WI38 (cell line): ENCODE data around the gene BICDL1.

Experiments used
- H3K4me3 ChIP-seq: 2 replicates; pipeline ENCODE4 v1.5.1; 2011; ENCODE audit warnings: low read depth, mild to moderate bottlenecking, control low read depth, low read length
- TF ChIP-seq, protein P1 (sequence below): IDR thresholded peaks from 2 replicates; pipeline ENCODE4 v1.5.1; 2012; ENCODE audit warnings: low read depth, mild to moderate bottlenecking, control low read depth, low read length

The BICDL1 gene

DNA sequence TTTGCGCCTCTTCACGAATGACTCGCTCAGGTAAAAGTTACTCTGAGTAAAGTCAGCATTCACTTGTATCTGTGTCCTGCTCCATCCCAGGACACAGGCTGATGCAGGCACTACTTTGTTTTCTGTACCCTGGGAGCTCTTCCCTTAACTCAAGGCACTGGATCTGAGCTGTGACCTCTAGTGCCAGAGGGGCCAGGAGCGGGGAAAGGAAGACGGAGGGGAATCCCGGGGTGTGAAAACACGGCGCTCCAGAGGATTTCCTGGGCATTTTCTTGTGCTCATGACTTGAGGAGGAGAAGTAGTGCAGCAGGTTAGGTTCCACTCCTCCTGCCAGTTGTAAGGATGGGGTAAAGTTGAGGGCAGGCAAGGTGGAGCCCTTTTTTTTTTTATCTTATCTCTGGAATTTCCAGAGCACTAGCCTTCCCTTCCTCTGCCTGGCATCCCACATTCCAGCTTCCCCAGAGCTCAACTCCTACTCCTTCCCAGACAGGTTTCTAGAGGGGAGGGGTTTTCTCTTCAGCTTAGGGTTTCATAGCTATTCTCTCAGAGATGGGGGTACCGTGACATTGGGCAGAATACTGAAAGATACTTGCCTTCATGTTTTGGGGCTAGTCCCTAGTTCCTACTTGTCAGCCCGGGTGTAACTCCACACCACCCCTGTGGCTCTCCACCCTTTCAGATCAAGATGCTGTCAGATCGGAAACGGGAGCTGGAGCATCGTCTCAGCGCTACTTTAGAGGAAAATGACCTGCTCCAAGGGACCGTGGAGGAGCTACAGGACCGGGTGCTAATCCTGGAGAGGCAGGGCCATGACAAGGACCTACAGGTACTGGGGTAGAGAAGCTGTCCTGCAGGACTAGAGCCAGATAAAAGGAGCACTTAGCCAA lies 75.3 kb downstream of the BICDL1 start:
- TF ChIP-seq, protein P1, sequence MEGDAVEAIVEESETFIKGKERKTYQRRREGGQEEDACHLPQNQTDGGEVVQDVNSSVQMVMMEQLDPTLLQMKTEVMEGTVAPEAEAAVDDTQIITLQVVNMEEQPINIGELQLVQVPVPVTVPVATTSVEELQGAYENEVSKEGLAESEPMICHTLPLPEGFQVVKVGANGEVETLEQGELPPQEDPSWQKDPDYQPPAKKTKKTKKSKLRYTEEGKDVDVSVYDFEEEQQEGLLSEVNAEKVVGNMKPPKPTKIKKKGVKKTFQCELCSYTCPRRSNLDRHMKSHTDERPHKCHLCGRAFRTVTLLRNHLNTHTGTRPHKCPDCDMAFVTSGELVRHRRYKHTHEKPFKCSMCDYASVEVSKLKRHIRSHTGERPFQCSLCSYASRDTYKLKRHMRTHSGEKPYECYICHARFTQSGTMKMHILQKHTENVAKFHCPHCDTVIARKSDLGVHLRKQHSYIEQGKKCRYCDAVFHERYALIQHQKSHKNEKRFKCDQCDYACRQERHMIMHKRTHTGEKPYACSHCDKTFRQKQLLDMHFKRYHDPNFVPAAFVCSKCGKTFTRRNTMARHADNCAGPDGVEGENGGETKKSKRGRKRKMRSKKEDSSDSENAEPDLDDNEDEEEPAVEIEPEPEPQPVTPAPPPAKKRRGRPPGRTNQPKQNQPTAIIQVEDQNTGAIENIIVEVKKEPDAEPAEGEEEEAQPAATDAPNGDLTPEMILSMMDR: no peak
- no peak overlapping the region for H3K4me3 ChIP-seq

DNA sequence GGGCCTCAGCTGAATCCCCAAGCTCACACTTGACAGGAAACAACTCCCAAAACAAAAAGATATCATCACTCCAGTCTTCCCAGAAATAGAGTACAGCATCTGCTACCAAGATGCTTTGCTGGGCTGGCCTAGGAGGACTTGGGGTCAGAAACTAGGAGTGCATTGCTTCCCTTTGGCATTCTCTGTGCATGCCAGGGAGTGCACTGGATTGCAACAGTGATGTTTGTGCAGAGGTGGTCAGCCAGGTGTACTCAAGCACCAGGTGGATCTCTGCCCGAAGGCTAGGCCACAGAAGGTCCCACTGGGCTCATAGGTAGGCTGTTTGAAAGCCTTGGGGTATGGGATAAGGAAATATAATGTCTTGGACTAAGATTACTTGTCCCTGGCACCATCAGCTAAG lies 76.4 kb downstream of the BICDL1 start:
- TF ChIP-seq, protein P1: no peak
- H3K4me3 ChIP-seq: no peak overlapping the region

DNA sequence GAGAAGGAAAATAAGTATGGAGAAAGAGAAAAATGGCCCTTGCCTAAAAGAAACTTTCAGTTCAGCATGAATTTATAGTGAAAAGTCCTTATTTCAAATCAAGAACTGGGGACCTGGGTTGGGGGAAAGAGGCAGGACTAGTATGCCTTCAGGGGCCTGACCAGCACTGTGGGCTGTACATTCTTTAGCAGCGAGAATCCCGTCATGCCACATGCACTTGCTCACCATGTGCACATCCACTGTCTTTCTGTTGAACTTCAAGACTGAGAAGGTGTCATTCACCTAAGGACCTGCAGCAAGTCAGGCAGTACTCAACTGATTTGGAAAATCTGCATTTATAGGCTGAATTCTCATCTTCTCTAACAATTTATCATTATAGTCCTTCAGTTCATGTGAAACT lies 77.3 kb downstream of the BICDL1 start:
- no peak overlapping the region for H3K4me3 ChIP-seq
- TF ChIP-seq, protein P1: no peak

DNA sequence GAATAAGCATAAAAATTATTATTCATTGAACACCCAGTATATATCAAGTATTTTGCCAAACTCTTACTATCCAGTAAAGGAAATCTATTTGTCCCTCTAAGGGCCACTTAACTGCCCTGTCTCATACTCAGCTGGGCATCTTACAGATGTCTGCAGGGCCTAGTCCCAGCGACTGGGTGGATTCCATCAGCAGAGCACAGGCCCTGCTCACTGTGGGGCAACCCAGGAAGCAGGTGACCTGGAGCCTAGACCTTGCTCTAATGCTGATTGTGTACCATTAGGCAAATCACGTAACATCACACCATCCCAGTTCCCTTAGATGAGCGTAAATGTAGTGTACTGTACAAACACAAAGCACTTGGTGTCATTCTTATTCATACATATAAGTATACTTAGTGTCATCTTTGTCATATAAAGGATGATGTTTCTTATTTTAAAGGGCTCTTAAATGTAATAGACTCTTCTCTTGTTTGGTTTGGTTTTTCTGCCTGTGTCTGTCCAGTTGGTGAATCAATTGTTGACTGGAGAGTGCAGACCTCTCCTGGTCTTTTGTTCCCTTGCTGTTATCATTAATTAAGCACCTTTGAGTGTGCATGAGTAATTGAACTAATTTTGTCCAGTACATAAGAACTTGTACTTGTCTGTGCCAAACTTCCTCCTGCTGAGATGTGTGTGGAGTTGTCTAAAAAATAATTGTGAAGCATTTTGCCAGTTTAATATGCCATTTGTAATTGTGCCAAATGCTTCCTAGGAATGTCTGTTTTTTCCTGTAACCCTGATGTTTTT lies 78.2 kb downstream of the BICDL1 start:
- TF ChIP-seq, protein P1: no peak
- no peak overlapping the region for H3K4me3 ChIP-seq

DNA sequence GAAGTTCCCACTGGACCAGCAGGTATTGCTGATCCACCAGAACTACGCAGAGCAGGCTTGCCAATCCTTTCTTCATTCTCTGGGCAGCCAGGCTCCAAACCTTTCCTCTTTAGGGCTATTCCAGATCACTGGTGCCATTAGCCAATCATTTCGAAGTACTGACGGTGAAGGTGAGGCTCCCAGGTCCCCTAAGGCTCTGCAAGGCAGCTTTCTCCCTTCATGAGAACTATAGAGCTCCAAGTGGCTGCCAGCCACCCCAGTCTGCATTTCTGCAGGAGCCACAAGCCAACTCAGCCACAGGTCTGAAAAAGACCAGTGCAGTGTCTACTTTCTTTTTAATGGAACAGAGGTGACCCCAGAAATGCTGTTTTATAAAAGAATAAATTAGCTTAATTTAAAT lies 78.9 kb downstream of the BICDL1 start:
- no peak overlapping the region for H3K4me3 ChIP-seq
- TF ChIP-seq, protein P1: no peak

DNA sequence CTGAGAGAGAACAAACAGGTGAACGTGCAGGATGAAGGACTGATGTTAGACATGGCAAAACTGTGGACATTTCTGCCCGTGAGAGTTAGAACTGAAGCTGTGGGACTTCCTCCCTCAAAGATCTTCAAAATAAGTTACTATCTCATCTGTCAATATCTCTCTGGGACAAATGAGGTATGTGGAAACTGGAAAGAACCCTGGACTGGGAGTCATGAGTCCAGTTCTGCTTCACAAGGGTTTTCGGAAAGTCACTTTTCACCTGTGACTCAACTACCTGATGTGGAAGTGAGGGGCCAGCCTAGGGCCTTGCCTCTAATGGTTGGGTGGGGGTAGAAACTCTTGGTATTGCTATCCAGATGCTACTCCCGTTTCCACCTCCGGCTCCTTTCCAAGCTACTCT lies 80.2 kb downstream of the BICDL1 start:
- TF ChIP-seq, protein P1: no peak
- no peak overlapping the region for H3K4me3 ChIP-seq
